Suprapubic skin (tissue), 4 donors: Measurements from ENCODE around the gene CTNND2.

Experiments used
- EP300 ChIP-seq: sonication (generic); formaldehyde crosslinking; IDR thresholded peaks from one replicate; pipeline ENCODE4 v1.6.1; 2017; ENCODE audit warnings: antibody characterized with exemption
- POLR2A ChIP-seq, 2 donors: fragments of 450-650 bp; IDR thresholded peaks; one replicate each; pipeline ENCODE4 v1.6.1; 2017; ENCODE audit warnings: antibody characterized with exemption in 2 of 2, mild to moderate bottlenecking in 2 of 2, moderate library complexity in 2 of 2
- POLR2AphosphoS5 ChIP-seq, 3 donors: sonication (generic); formaldehyde crosslinking; IDR thresholded peaks; one replicate each; pipeline ENCODE4 v1.6.1; 2017; ENCODE audit warnings: antibody characterized with exemption in 3 of 3
- TF ChIP-seq, protein P1 (sequence below), 2 donors: fragments of 200-600 bp in 1 of 2; fragments of 450-650 bp in 1 of 2; sonication (generic) in 1 of 2; IDR thresholded peaks; one replicate each; pipeline ENCODE4 v1.5.1; 2016 to 2019; ENCODE audit warnings: antibody characterized with exemption in 2 of 2, mild to moderate bottlenecking in 1 of 2, moderate library complexity in 1 of 2

DNA sequence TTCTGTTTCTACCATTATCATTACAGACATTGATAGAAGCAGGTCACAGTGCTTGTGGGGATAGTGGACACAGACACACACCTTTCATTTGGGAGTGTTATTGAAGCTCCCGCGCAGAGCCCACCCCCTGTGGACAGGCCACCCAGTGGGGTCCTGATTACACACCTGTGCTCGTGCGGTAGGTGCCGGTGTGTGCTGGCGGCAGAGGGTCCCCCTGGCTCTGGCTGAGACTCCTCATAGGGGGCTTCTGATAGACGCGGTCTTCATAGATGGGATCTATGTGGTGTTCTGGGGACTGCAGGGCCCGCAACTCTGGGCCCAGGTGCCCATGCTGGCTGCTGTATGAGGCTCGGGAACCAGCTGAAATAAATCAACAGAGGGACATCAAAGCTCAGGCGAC lies 539.7 kb downstream of the CTNND2 start:
- TF ChIP-seq POLR2A (IDR thresholded peaks at IDR 0.05) (no peak), EP300 (no peak), POLR2AphosphoS5 (IDR thresholded peaks at IDR 0.05) (no peak)
- TF ChIP-seq, protein P1, sequence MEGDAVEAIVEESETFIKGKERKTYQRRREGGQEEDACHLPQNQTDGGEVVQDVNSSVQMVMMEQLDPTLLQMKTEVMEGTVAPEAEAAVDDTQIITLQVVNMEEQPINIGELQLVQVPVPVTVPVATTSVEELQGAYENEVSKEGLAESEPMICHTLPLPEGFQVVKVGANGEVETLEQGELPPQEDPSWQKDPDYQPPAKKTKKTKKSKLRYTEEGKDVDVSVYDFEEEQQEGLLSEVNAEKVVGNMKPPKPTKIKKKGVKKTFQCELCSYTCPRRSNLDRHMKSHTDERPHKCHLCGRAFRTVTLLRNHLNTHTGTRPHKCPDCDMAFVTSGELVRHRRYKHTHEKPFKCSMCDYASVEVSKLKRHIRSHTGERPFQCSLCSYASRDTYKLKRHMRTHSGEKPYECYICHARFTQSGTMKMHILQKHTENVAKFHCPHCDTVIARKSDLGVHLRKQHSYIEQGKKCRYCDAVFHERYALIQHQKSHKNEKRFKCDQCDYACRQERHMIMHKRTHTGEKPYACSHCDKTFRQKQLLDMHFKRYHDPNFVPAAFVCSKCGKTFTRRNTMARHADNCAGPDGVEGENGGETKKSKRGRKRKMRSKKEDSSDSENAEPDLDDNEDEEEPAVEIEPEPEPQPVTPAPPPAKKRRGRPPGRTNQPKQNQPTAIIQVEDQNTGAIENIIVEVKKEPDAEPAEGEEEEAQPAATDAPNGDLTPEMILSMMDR (IDR thresholded peaks at IDR 0.05) = no peak
